ENCODE measurements around the gene FPGS.

FPGS gene

GRCh38 chr9:127770905-127771569 is 31.6 kb upstream of the FPGS start:
- TF ChIP-seq CTCF (conservative IDR thresholded peaks at IDR 0.05; ENCODE audit: control insufficient read depth, insufficient read depth, low read depth, low read length), result no peak
- H3K4me3 ChIP-seq (ENCODE audit: control insufficient read depth, low read depth, low read length), result peak overlapping the region; percentile 44
- DNase-seq (ENCODE audit: low read depth), result peak; percentile 94

GRCh38 chr9:127771570-127772189 is 31.0 kb upstream of the FPGS start:
- peak overlapping the region; percentile 6 for H3K4me3 ChIP-seq (ENCODE audit: control insufficient read depth, low read depth, low read length)
- DNase-seq (ENCODE audit: low read depth), result no peak
- no peak for TF ChIP-seq CTCF (conservative IDR thresholded peaks at IDR 0.05; ENCODE audit: control insufficient read depth, insufficient read depth, low read depth, low read length)

- no peak for TF ChIP-seq CTCF (conservative IDR thresholded peaks at IDR 0.05; ENCODE audit: control insufficient read depth, insufficient read depth, low read depth, low read length)
- DNase-seq (ENCODE audit: low read depth), result no peak
- no peak overlapping the region for H3K4me3 ChIP-seq (ENCODE audit: control insufficient read depth, low read depth, low read length)
These were observed 30.1 kb upstream of the FPGS start for GRCh38 chr9:127772603-127773002.

- TF ChIP-seq CTCF (conservative IDR thresholded peaks at IDR 0.05; ENCODE audit: control insufficient read depth, insufficient read depth, low read depth, low read length), result no peak
- H3K4me3 ChIP-seq (ENCODE audit: control insufficient read depth, low read depth, low read length), result no peak overlapping the region
- no peak for DNase-seq (ENCODE audit: low read depth)
These were observed 29.4 kb upstream of the FPGS start for GRCh38 chr9:127773272-127773671.

- no peak for TF ChIP-seq CTCF (conservative IDR thresholded peaks at IDR 0.05; ENCODE audit: control insufficient read depth, insufficient read depth, low read depth, low read length)
- no peak for DNase-seq (ENCODE audit: low read depth)
- no peak overlapping the region for H3K4me3 ChIP-seq (ENCODE audit: control insufficient read depth, low read depth, low read length)
These were observed 28.7 kb upstream of the FPGS start for GRCh38 chr9:127773981-127774380.

- no peak for DNase-seq (ENCODE audit: low read depth)
- H3K4me3 ChIP-seq (ENCODE audit: control insufficient read depth, low read depth, low read length), result no peak overlapping the region
- TF ChIP-seq CTCF (conservative IDR thresholded peaks at IDR 0.05; ENCODE audit: control insufficient read depth, insufficient read depth, low read depth, low read length), result no peak
These were observed 26.3 kb upstream of the FPGS start for GRCh38 chr9:127776195-127776923.
